GM18909 (cell line): ENCODE results near the gene COMMD1.

Experiments
- ATAC-seq: cut with Tn5 transposase; IDR thresholded peaks from one replicate; pipeline ENCODE4 v1.9.1; 2021; ENCODE audit warnings: mild to moderate bottlenecking; ENCODE audit not compliant: unreplicated experiment, poor library complexity

COMMD1 gene

DNA sequence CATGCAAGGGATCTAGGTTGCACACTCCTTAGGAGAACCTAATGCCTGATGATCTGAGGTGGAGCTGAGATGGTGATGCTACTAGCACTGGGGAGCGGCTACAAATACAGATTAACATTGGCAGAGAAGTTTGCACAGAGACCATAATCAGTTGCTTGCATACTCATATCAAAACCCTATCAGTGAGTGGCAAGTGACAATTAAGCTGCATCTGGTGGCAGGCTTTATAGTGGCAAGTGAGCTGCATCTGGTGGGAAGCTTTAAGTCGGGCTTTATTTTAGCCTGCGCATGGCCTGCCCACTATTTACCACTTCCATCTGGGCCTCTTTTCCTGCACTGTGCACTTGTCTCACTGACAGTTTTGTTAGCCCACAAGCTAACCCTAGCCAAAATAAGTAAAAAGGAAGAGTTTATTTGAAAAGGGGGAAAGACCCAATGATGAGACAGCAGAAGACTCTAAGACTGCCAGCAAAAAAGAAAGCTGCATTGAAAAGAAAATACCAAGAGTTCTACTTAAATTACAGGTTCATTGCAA lies 149.5 kb downstream of the COMMD1 start:
- no peak for ATAC-seq

DNA sequence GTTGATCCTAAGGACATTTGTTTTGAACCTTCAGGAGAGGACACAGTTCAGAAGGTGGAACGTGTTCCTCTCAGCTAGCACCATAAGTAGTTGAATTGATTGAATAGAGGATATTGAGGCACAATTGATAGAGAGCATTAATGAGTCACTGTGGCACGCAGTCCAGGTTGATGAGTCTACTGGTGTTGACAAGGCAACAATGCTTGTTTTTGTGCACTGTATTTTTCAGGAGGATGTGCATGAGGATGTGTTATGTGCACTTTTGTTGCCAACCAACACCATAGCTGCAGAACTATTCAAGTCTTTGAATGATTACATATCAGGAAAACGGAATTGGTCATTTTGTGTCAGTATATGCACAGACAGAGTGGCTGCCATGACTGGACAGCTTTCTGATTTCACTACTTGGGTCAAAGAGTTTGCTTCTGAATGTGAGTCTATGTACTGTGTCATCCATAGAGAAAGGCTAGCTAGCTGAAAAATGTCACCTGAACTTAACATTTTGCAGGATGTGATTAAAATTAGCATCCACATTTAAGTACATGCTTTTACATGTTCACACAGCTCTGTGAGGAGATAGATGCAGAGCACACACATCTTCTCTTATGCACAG lies 150.4 kb downstream of the COMMD1 start:
- ATAC-seq, result no peak

DNA sequence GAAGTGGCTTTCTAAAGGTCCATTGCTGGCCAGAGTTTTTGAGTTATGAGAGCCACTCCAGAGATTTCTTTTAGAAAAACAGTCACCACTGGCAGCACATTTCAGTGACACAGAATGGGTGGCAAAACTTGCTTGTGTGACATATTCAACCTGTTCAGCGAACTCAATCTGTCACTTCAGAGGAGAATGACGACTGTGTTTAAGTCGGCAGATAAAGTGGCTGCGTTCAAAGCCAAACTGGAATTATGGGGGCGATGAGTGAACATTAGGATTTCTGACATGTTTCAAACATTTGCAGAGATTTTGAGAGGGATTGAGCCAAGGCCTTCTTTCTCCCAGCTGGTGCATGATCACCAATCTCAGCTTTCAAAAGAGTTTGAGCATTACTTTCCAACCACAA lies 150.9 kb downstream of the COMMD1 start:
- ATAC-seq, result no peak

DNA sequence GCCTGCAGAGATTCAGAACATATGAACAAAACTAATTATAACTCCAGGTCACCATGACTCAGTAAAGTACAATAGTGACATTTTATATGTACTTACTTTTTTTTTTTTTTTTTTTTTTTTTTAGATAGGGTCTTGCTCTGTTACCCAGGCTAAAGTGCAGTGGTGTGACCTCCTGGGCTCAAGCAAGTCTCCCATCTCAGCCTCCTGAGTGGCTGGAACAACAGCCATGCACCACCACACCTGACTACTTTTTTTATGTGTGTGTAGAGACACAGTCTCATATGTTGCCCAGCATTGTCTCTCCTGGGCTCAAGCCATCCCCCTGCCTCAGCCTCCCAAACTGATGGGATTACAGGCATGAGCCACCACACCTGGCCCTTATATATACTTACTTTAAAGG lies 159.8 kb downstream of the COMMD1 start:
- ATAC-seq, result no peak

DNA sequence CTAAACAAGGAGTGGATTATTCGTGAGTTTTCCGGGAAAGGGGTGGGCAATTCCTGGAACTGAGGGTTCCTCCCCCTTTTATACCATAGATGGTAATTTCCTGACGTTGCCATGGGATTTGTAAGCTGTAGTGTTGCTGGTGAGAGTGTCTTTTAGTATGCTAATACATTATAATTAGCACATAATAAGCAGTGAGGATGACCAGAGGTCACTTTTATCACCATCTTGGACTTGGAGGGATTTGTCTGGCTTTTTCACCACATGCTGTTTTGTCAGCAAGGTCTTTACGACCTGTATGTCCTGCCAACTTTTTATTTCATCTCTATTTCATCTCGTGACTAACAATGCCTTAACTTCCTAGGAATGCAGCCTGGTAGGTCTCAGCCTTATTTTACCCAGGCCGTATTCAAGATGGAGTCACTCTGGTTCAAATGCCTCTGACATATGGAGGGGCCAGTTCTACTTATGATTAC lies 165.7 kb downstream of the COMMD1 start:
- ATAC-seq, result no peak

DNA sequence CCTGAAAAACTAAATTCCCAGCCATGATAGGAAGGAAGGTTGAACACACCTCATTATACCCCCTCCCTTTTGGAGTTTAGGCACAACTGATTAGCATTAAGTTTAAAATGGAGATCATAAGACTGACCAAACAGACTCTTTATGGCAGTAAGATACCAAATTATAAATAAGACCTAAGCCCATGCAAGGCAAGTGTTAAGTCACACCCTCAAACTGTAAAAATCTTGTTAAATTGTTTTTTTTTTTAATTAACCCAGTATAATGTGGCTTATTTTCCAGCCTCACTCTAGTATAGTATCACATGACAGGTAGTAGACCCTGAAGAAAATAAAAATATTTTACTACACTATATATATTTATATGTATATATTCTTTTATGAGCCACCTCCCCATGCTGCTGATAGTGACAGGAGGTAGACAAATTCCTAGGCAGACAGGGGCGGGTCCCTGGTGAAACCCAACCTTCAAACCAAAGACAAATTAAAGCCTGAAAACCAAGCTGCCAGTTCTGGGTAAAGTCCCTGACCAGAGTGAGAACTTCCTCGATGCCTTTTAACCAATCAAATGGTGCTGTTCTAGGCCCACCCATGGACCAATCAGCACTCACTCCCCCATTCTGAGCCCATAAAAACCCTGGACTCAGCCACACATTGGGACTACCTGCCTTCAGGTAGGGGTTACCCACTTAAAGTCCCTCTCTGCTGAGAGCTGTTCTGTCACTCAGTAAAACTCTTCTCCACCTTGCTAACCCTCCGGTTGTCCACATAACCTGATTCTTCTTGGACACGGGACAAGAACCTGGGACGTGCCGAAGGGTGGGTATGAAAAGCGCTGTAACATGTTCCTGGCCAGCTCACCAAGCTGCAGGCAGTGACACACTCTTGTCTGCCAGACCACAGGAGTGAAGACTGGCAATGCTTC lies 166.5 kb downstream of the COMMD1 start:
- ATAC-seq, result no peak

DNA sequence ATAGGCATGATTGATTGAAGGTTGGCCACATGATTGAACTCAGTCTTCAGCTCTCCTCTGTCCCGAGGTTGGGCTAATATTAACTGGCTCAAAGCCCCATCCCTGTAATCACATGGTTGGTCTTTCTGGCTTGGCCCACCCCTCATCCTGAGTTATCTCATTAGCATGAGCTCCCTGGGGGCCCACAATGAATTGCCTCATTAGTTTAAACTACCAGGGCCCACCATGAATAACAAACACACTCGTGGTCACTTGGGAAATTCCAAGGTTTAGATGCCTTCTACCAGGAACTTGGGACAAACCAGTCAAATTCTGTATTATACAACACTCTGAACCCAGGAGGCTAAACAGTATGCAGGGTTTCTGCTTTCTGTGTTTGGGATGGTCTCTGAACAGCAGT lies 168.8 kb downstream of the COMMD1 start:
- no peak for ATAC-seq

DNA sequence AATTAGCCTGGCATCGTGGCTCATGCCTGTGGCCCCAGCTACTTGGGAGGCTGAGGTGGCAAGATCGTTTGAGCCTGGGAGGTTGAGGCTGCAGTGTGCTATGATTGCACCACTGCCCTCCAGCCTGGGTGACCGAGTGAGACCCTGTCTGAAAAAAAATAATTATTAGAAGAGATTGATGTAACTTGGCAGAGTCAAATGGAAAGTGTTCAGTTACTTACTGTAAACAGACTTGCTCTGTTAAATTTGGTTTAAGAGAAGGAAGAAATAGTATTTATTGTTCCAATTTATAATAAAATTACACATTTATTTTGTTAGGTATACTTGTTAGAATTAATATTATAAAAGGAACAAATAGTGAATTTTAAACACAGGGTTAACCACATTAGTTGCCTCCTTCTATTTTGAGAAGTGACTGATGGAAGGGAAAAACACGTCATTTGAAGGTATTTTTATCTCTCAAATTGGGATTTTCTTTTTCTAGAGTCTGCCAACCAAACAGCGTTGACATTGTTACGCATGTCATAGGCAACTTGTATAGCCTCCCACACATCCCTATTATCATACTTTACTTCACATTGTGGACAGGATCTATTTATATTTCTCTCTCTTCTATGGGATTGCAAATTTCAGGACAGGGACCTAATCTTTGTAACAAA lies 171.6 kb downstream of the COMMD1 start:
- no peak for ATAC-seq

DNA sequence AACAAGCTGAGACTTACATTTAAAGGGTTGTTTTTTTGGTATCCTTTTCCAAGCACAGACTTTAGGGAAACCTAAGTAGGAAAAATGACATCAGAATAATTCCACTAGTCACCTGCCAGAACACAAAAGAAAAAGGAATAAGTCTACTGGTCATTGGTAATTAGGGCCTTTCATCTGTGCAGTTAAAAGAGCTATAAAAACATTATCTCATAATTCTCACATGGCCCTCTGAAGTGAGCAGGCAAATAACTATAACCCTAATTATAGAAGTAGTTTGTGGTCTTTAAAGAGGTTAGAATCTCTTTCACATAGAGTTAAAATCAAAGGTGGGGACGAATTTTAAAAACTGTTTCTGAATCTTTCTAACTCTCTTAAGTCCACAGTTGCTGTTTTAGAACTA lies 179.3 kb downstream of the COMMD1 start:
- no peak for ATAC-seq

DNA sequence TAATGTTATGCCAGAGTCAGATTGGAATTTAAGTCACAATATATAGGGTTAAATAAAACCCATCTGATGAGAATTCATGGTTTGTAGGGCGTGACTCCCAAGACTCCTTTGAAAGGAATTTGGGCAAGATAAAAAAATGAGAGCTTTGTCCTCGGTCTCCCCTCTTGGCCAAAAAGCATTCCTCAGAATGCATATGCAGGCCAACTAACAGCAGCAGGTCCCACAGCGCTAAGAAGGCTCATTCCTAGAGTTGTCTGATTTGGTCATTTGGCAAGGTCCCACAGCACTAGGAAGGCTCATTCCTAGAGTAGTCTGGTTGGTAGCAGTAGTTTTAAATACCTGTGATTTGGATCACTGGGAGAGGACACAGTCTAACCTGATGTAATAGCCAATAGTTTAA lies 184.2 kb downstream of the COMMD1 start:
- no peak for ATAC-seq

DNA sequence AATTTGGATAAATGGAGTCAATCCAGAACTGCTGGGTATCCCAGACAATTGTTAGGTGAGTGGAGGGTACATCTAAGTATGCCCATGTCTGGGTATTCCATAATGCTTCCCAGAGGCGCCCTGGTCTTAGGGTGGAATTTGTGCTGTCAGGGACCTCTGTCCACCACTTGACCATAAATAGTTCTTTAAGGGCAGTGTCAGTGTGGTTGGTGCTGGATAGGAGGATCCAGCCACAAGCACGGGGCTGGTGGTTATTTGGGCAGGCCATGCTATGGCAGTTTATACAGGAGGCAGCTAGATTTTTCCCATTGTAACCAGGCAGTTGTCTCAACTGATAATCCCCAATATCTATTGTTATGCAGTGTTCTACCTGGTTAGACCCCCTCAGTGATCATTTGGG lies 186.0 kb downstream of the COMMD1 start:
- no peak for ATAC-seq

DNA sequence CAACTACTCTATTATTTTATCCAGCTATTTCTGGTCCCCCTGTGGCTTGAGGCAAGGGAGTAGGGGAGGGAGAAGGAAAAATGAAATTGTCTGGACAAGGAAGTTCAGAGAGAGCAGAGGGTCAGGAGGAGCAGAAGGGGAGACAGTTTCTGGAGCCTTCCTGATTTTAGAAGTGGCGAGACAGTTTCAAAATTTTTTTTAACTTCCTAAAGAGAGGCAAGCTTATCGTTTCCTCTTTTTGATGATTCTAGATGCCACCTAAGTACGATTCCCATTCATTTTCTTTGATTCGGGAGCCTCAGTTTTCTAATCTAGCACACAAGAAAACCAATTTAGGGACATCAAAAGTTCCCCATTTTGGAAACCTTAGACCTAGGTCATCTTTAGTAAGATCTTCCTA lies 193.6 kb downstream of the COMMD1 start:
- ATAC-seq, result peak; percentile 24

DNA sequence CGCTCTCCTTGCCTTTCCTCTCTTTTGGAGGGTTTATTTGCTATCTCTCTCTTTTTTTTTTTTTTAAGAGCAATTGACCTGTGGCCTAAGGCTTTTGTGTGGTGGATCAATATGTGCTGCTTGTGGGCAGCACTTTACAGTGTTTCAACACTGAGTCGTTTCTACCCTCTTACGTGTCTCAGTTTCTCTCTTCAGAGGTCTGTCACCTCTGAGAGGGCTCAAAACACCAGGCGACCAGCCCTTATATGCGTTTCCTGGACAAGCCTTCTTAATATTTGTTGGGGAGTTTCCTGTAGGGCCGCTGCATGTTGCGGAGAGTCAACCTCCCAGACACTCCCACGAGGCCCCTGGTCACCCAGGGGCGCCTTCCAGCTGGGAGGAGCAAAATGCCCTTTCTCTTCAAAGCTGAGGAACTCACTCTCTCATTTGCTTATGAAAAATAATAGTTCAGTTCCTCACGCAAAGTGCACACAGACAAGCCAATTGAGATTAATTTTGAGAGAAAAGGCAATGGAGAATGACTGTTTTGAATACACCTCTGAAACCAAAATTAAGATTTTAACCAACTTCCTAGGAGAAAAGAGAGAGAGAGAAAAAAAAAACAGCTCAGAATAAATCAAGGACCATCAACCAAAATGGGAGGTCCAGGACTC lies 194.2 kb downstream of the COMMD1 start:
- peak; percentile 92 for ATAC-seq

DNA sequence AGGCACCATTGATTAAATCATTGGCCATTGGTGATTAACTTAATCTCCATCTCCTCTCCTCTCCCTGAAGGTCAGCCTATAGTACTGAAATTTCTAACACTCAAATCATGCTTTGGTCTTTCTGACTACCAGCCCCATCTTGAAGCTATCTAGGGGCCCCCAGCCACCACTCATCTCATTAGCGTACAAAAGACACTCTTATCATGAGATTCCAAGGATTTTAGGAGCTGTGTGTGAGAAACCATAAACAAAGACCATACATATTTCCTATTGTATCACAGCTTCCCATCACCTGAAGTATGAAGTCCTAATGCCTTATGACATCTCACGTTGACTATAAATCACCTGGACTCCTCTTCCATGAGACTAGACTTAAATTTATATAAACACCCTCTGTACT lies 196.4 kb downstream of the COMMD1 start:
- no peak for ATAC-seq

DNA sequence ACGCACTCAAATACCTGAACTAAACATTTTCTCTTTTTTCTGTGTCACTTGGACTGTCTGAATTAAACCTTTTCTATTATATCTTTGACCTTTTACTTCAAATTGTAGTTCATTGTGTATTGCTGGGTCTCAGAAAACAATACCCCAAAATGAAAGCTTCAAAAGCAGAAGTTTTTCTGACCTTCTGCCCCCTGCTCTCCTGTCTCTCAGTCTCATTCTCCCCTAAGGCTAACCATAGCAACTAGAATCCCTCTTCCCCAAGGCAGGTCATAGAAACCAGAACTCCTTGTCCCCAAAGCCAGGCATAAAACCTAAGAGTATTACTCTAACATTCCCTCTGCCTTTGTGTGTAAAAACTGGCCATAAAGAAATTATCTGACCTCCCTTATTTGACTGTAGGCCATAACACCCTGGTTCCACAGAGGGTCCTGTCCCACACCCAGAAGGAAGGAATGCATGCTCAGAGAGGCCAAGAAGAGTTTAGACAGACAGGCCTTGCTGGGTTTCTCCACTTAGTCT lies 197.0 kb downstream of the COMMD1 start:
- ATAC-seq, result no peak

DNA sequence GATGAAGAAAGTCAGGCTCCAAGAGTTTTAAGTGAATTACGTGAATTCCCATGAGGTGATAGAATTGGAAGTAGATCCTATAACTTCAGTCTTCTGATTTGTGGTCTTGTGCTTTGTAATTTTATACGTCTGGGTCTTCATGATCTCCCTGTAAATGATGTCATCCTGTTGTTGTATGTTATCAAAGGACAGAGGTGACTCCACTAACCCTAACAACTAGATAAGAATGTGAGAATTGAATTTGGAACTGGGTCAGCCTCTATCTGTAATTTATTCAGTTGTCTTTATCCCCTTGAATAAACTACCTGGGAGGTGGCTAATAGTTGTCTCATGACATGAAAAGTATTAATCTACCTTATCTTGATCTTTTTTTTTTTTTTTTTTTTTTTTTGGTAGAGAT lies 204.1 kb downstream of the COMMD1 start:
- ATAC-seq, result no peak

DNA sequence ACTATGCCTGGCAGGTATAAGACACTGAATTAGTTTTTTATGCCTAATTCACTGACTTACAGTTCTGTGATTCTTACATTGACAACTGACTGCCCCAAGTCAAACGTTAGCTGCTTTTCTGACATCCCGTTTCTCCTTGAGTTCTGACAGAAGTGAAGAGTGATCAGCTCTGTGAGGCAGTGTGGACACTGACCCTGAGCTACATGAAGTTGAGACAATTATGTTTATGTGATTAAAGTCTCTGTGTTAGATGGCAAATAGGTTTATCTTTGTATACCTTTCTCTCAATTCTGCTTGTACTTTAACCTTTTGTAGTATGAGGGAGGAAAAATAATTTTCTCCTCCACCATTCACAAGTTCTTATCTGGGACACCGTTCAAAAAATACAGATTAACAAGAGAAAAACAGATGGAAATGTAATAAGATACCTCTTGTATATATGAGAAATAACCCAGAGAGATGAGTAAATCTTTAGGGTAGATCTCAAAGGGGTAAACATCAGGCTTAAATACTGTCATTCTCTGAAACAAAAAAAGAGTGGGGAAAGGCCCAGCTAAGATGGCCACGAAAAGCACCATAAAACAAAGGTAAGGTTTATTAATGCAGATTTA lies 205.0 kb downstream of the COMMD1 start:
- ATAC-seq, result no peak

DNA sequence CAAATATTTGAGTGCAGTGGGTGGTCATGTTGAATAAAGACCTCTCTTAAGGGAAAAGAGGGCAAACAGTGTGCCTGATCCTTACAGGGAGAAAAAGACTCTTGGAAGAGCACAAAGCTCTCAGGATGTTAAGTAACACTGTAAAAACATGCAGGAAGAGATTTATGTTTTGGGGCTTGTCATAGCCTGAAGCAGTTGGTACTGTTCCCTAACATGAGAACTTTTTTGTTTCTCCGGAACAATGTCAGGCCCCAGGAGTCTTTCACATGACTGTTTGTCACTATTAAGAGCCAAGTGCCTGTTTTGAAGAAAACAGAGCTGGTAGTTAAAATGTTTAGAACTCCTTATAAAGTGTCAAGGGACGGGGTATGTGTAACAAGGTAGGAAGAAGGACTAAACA lies 206.7 kb downstream of the COMMD1 start:
- ATAC-seq, result no peak

DNA sequence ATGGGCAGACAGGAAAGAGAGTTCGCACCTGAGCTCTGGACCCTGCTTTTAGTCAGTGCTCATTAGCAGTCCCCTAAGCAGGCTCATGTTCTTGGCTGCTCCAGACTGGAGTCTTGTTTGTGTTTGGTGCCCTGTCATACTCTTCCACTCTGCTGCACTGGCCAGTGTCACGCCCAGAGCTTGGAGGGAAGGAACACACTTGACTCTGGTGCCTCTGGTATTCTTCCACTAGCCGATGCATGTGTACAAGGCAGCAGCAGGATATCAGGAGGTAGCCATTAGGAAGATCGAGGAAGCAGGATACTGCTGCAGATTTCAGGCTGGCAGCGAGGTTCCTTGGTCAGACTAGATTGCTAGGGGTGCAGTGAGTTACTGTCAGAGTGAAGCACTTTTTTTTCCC lies 209.1 kb downstream of the COMMD1 start:
- no peak for ATAC-seq

DNA sequence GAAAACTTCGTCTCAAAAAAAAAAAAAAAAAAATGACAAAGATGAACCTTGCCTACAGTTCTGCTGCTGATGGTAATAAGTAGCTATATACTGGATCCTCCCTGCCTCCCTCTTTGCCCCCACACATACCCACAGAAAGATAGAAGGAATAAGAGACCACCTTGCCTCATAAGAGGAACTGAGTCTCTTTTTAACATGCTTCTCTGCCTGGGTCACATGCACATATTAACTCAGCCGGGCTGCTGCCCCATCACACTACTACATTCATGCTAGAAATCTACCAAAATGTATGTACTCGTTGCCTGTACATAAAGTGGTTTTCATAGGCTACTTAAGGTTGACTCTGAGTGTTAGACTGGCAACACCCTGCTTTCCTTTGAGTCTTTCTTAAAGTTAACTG lies 211.5 kb downstream of the COMMD1 start:
- no peak for ATAC-seq
